GM10248 (cell line): ENCODE results near the gene HDAC9.

ENCODE experiments used
- CTCF ChIA-PET: fragments of 300-600 bp; sonication (Branson Sonifier 250); formaldehyde crosslinking; extraction: SDS; loops from one replicate; lab custom pipeline; 2021; ENCODE audit warnings: antibody characterized with exemption; lab: Yijun Ruan, JAX
- POLR2A ChIA-PET: fragments of 350-650 bp; sonication (Branson Sonifier 250); formaldehyde crosslinking; extraction: SDS; loops from one replicate; lab custom pipeline; 2020; ENCODE audit warnings: antibody characterized with exemption; lab: Yijun Ruan, JAX
- DNase-seq: peaks from one replicate; pipeline ENCODE4 v3.0.0; 2012; ENCODE audit errors: extremely low spot score
- TF ChIP-seq, protein P1 (sequence below): IDR thresholded peaks from 2 replicates; pipeline ENCODE4 v1.5.1; 2012; ENCODE audit warnings: mild to moderate bottlenecking, low read depth; ENCODE audit errors: extremely low read depth, missing control alignments, control extremely low read depth

The HDAC9 gene

DNA sequence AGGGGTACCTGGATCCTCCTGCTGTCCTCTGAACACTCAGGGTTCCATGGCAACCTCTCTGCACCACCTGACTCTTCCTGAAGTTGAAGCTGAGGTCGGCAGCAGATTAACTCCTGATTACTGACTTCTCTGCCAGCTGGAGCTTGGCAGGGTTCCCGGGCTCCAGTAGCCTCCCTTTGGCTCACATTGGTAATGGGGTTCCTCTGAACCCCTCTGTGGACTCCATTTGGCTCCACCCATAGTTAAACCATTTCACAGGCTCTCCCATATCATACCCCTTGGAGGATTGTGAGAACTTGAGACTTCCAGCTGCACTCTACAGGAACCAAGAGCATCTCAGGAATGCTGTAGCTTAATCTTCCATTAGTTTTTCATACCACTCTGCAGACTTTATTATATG is 292.5 kb downstream of the HDAC9 start:
- TF ChIP-seq, protein P1, sequence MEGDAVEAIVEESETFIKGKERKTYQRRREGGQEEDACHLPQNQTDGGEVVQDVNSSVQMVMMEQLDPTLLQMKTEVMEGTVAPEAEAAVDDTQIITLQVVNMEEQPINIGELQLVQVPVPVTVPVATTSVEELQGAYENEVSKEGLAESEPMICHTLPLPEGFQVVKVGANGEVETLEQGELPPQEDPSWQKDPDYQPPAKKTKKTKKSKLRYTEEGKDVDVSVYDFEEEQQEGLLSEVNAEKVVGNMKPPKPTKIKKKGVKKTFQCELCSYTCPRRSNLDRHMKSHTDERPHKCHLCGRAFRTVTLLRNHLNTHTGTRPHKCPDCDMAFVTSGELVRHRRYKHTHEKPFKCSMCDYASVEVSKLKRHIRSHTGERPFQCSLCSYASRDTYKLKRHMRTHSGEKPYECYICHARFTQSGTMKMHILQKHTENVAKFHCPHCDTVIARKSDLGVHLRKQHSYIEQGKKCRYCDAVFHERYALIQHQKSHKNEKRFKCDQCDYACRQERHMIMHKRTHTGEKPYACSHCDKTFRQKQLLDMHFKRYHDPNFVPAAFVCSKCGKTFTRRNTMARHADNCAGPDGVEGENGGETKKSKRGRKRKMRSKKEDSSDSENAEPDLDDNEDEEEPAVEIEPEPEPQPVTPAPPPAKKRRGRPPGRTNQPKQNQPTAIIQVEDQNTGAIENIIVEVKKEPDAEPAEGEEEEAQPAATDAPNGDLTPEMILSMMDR, result no peak
- ChIA-PET CTCF (no interaction called here), POLR2A (no interaction called here)
- DNase-seq, result no peak

DNA sequence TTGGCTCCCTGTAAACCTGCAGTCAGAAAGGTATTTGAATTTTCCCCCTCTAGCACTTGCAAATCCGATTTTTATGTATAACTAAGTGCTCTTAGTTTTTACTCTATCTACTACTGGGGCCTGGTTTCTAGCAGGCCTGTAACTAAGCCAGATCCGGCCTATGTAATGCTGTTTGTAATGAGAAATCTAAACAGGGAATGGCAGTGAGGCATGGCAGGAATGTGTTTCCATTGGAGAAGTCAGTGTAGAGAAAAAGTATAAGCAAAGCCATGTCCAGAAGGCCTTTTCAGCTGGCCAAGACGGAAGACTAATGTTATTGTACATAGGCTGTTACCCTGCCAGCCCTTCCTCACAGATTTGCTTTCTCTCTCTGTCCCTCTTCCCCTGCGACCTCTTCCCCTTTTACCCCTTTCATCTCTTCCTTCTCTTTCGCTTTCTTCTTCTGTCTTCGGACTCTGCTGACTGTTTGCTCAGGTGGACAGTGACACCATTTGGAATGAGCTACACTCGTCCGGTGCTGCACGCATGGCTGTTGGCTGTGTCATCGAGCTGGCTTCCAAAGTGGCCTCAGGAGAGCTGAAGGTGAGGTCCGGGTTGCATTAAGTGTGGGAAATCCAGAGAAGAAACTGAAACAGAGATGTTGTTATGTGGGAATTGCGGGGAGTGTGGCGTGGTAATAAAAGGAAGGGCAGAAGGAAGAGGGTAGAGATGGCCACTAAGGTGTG is 297.5 kb downstream of the HDAC9 start:
- CTCF ChIA-PET, result interaction anchor here (0.9 to 1.1 kb wide), 2 partner anchors 12 to 23 kb away, joined by 3 read pairs; no protein-coding TSS in a partner anchor
- TF ChIP-seq, protein P1, result no peak
- DNase-seq, result no peak
- POLR2A ChIA-PET, result no interaction called here

DNA sequence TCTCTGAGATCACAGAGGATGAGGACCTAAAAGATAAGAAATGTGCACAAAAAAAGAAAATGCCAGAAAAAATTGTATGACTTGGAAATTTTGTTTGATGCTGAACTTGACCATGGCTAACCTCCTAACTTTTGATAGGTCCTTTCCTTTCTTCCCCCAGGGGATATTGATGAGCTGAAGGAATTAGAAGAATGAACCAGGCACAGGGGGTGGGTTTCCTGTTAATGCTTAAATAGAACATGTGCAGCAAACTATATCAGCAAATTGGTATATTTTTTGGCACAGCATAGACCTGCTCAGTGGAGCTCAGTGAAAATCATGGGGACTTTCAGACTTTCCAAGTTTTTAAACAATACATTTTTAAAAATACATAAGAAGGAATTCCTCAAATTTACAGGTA is 300.7 kb downstream of the HDAC9 start:
- CTCF ChIA-PET, result interaction anchor here (0.8 to 1.3 kb wide), 6 partner anchors 9 to 50 kb away, joined by 3 to 4 read pairs (median 3); no protein-coding TSS in a partner anchor
- TF ChIP-seq, protein P1, result no peak
- POLR2A ChIA-PET, result no interaction called here
- no peak for DNase-seq

DNA sequence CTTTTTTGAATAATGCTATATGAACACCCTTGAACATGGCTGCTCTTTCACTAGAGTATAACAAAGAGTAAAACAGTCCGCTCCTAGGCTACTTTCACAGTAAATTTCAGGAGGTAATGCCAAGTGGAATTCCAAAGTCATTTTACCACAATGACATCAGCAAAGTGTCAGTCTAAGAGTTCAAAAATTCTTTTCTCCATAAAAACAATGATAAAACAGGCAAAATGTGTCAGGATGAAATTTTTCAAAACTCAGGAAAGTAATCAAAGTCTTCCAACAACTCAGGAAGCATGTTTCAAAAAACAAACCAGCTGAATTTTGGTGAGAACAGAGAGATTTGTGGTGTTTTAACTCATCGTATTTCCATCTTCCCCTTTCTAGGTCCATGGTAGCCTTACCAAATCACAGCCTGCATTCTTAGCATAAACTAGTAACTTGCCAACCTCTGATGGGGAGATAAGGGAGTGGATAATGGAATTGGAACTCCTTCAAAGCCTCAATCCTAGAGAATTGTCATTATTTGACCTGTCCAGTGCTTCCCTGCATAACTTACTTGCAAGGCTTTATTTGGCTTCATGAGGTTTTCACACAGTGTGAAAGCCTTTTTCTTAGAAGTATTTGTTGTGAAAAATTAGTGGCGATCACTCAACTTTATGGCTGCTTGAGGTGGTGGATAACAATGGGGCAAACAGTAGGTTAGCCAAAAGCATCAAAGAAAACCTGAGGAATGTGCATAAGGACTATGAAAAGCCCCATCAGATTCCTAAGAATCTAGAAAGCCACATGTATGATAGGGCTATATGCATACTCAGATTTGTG is 302.7 kb downstream of the HDAC9 start:
- ChIA-PET POLR2A (no interaction called here), CTCF (interaction anchor here (1.3 kb wide), 1 partner anchor 9 kb away, joined by 3 read pairs; no protein-coding TSS in a partner anchor)
- TF ChIP-seq, protein P1, result no peak
- no peak for DNase-seq

DNA sequence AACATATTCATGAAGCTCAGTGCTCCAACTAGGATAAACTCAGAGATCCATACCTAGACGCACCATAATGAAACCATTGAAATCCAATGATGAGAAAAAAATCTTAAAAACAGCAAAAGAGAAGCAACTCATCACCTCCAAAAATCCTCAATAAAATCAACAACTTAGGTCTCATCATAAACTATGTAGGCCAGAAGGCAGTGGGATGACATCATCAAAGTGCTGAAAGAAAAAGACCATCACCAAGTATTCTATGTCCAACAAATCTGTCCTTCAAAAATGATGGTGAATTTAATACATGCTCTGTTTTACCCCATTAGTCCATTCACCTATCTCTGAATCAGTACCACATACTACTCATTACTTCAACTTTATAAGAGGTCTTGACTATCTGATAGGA is 304.4 kb downstream of the HDAC9 start:
- ChIA-PET POLR2A (no interaction called here), CTCF (interaction anchor here (1.3 kb wide), 1 partner anchor 10 kb away, joined by 3 read pairs; no protein-coding TSS in a partner anchor)
- DNase-seq, result no peak
- TF ChIP-seq, protein P1, result no peak

DNA sequence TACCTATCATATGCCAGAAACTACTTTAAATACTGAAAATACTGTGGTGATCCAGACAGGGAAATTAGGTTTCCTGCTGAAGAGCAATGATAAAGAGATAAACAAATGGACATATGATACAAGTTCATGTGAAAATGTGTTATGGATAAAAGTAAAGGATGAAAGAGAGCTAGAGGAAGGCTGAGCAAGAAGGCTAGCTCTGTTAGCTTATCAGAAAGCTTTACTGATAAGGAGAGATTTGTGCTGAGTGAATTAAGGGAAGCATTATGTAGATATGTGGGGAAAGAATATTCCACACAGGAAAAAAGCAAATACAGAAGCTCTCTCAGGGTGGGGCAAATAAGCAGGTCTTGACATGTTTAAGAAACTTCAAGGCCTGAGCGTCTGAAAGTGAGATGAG is 308.4 kb downstream of the HDAC9 start:
- POLR2A ChIA-PET, result no interaction called here
- TF ChIP-seq, protein P1, result no peak
- DNase-seq, result no peak
- CTCF ChIA-PET, result interaction anchor here (2.0 kb wide), 1 partner anchor 9 kb away, joined by 5 read pairs; no protein-coding TSS in a partner anchor
